K562 (cell line): Measurements from ENCODE around the gene TBXAS1. TPM values are rescaled to one million over a fixed set of nuclear protein-coding genes. Genes with fewer than 3 reads are reported as not detected.

Experiments
- BCOR ChIP-seq: fragments of 450-650 bp; IDR thresholded peaks from 2 replicates; pipeline ENCODE4 v1.6.1; 2016
- CBFA2T2 ChIP-seq: fragments of 450-650 bp; conservative IDR thresholded peaks from 2 replicates; pipeline ENCODE4 v1.6.1; 2017; ENCODE audit warnings: mild to moderate bottlenecking
- CBFB ChIP-seq: sonication (generic); formaldehyde crosslinking; IDR thresholded peaks from 2 replicates; pipeline ENCODE4 v1.4.0; 2020; ENCODE audit warnings: mild to moderate bottlenecking, missing genetic modification reagents
- CC2D1A ChIP-seq: fragments of 450-650 bp; IDR thresholded peaks from 2 replicates; pipeline ENCODE4 v1.6.1; 2017; ENCODE audit warnings: mild to moderate bottlenecking
- CHAMP1 ChIP-seq: fragments of 450-650 bp; IDR thresholded peaks from 2 replicates; pipeline ENCODE4 v1.6.1; 2016; ENCODE audit warnings: mild to moderate bottlenecking
- ETV1 ChIP-seq: fragments of 450-650 bp; conservative IDR thresholded peaks from 2 replicates; pipeline ENCODE4 v1.6.1; 2016; ENCODE audit warnings: missing genetic modification characterization, control low read depth, low read depth, missing compliant biosample characterization
- ETV6 ChIP-seq, 3 experiments: fragments of 150-350 bp in 1 of 3; sonication (generic) in 1 of 3; formaldehyde crosslinking in 1 of 3; IDR thresholded peaks; 2 replicates each; pipeline versions ENCODE4 v1.6.1 to v1.8.0; 2014 to 2022; ENCODE audit warnings: borderline replicate concordance in 2 of 3, low read depth in 2 of 3, antibody characterized with exemption in 1 of 3, low read length in 1 of 3, mild to moderate bottlenecking in 1 of 3, missing genetic modification reagents in 1 of 3
- FOXM1 ChIP-seq, 2 experiments: fragments of 450-650 bp in 1 of 2; sonication (generic) in 1 of 2; formaldehyde crosslinking in 1 of 2; IDR thresholded peaks; 2 replicates each; pipeline versions ENCODE4 v1.6.1 to v1.9.0; 2017 to 2022; ENCODE audit warnings: low read depth in 2 of 2, mild to moderate bottlenecking in 2 of 2, missing genetic modification reagents in 1 of 2, moderate library complexity in 1 of 2
- LCOR ChIP-seq: sonication (generic); formaldehyde crosslinking; IDR thresholded peaks from 2 replicates; pipeline ENCODE4 v1.8.0; 2022; ENCODE audit warnings: mild to moderate bottlenecking, missing genetic modification reagents
- MAX ChIP-seq: sonication (generic); formaldehyde crosslinking; IDR thresholded peaks from 2 replicates; pipeline ENCODE4 v1.9.0; 2022; ENCODE audit warnings: mild to moderate bottlenecking, missing genetic modification reagents
- MTA2 ChIP-seq: fragments of 450-650 bp; IDR thresholded peaks from 2 replicates; pipeline ENCODE4 v1.6.1; 2016; ENCODE audit warnings: low read depth
- NCOR1 ChIP-seq: fragments of 450-650 bp; IDR thresholded peaks from 2 replicates; pipeline ENCODE4 v1.6.1; 2016; ENCODE audit warnings: mild to moderate bottlenecking, moderate library complexity
- PBX2 ChIP-seq, 2 experiments: IDR thresholded peaks in 1 of 2; conservative IDR thresholded peaks in 1 of 2; 2 replicates each; pipeline ENCODE4 v1.6.1; 2016; ENCODE audit warnings: low read depth in 2 of 2, mild to moderate bottlenecking in 1 of 2, missing compliant biosample characterization in 1 of 2, missing genetic modification characterization in 1 of 2, moderate library complexity in 1 of 2
- THRA ChIP-seq: fragments of 450-650 bp; IDR thresholded peaks from 2 replicates; pipeline ENCODE4 v1.6.1; 2017; ENCODE audit warnings: mild to moderate bottlenecking, moderate library complexity
- ZBTB9 ChIP-seq: fragments of 450-650 bp; formaldehyde crosslinking; IDR thresholded peaks from 2 replicates; pipeline ENCODE4 v1.4.0; 2020; ENCODE audit warnings: mild to moderate bottlenecking, moderate library complexity
- ZNF512 ChIP-seq: IDR thresholded peaks from 2 replicates; pipeline ENCODE4 v1.6.1; 2016; ENCODE audit warnings: missing genetic modification characterization, missing compliant biosample characterization
- polyA plus RNA-seq, 8 experiments: library from polyadenylated mRNA; depleted of rRNA in 4 of 8; stranded (reverse) in 5 of 8; unstranded in 3 of 8; fragments of >200 nt; fragmentation: Nextera tagmentation in 2 of 8; fragmentation: Illumina TruSeq in 1 of 8; extraction: Ambion mirVana in 2 of 8; extraction: Trizol in 1 of 8; gene quantifications; 2 replicates each; pipeline versions ENCODE4 v1.2.1 to v1.2.3, GENCODE V29; 2011 to 2014; ENCODE audit warnings: inconsistent platforms in 1 of 8, missing spikeins in 1 of 8
- total RNA-seq, 7 experiments: library from RNA; depleted of rRNA in 6 of 7; stranded (reverse); fragments of >200 nt in 6 of 7; fragmentation: Illumina TruSeq in 2 of 7; extraction: Trizol in 2 of 7; gene quantifications; 2 replicates each; pipeline versions ENCODE4 v1.2.1 to v1.2.3, GENCODE V29; 2011 to 2021; ENCODE audit warnings: low replicate concordance in 1 of 7

The TBXAS1 gene
- total and polyA plus RNA-seq, 9 of the 15 experiments (the other 6 are each of a cell fraction or from before 2014, with no cell fraction given) = 1.1 to 8.3 (median 1.9) TPM

GRCh38 chr7:139908792-139909191 lies 79.7 kb downstream of the TBXAS1 start (continued):
- TF ChIP-seq MAX (CRISPR knock-in tag) (no peak), THRA (no peak), ETV6 (IDR thresholded peaks at IDR 0.05; ENCODE audit: borderline replicate concordance in 1 of 2, low read depth in 2 of 2, low read length in 1 of 2) (peak in 1 of 2 experiments; percentile 31; a peak in 1 of 4 replicates), ETV6 (CRISPR knock-in tag; IDR thresholded peaks at IDR 0.05; ENCODE audit: borderline replicate concordance) (no peak), PBX2 (CRISPR knock-in tag; IDR thresholded peaks at IDR 0.05; ENCODE audit: low read depth) (0 out of 2 replicates have a peak, but pooled peaks have one; percentile 21), PBX2 (tag; conservative IDR thresholded peaks at IDR 0.05; ENCODE audit: low read depth) (peak; percentile 78), ZBTB9 (CRISPR knock-in tag) (no peak), CC2D1A (peak; percentile 40; the same call in 1 of the 2 replicates), NCOR1 (peak; percentile 79), CBFB (CRISPR knock-in tag) (no peak), MTA2 (peak; percentile 44), LCOR (CRISPR knock-in tag) (0 out of 2 replicates have a peak, but pooled peaks have one; percentile 56), FOXM1 (IDR thresholded peaks at IDR 0.05; ENCODE audit: low read depth) (peak; percentile 37; the same call in 1 of the 2 replicates), FOXM1 (CRISPR knock-in tag; IDR thresholded peaks at IDR 0.05; ENCODE audit: low read depth) (no peak), CHAMP1 (no peak), ETV1 (peak; percentile 44), BCOR (no peak), CBFA2T2 (peak; percentile 87), ZNF512 (tag) (no peak)
